ENCODE data around the gene VILL.

DNA sequence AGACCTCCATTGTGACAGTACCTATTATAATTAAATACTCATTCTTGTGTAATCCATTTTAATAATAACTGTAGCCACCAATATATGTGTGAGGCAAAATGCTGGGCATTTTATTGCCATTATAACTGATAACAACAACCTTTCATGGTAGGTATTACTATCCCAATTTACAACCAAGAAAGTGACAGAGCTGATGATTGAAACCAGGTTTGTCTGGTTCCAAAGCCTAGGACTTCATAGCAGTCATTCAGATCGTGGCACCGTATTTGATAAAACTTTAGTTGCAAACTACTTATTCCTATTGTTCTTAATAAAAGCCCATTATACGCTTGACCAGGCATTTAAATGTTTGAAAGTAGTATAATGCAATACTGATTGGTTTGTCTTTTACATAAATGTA is 26.4 kb upstream of the VILL start:
- TF ChIP-seq CTCF (IDR thresholded peaks at IDR 0.05; ENCODE audit: poor library complexity, severe bottlenecking) (no peak), EP300 (conservative IDR thresholded peaks at IDR 0.05; ENCODE audit: poor library complexity, severe bottlenecking) (no peak), POLR2AphosphoS5 (IDR thresholded peaks at IDR 0.05) (no peak), EZH2 (IDR thresholded peaks at IDR 0.05; ENCODE audit: borderline replicate concordance, insufficient read depth, low read length, poor library complexity, severe bottlenecking) (no peak), TAF1 (IDR thresholded peaks at IDR 0.05; ENCODE audit: low read depth) (no peak)
